GM12892 (cell line): Measurements from ENCODE around the gene NOC2L. TPM values are rescaled to one million over a fixed set of nuclear protein-coding genes. Genes with fewer than 3 reads are reported as not detected.

ENCODE experiments used
- DNase-seq: peaks from one replicate; pipeline ENCODE4 v3.0.0; 2011; ENCODE audit not compliant: insufficient read length
- FAIRE-seq: peaks from 2 replicates; lab custom pipeline; 2011; peaks lifted over from hg19 to GRCh38; lab: Jason Lieb, UNC
- POLR2A ChIP-seq: IDR thresholded peaks from 2 replicates; pipeline ENCODE4 v1.6.1; 2011; ENCODE audit warnings: low read depth, low read length, control low read depth
- POLR2AphosphoS5 ChIP-seq: IDR thresholded peaks from 2 replicates; pipeline ENCODE4 v1.6.1; 2011; ENCODE audit warnings: low read depth, low read length, control low read depth
- TAF1 ChIP-seq: IDR thresholded peaks from 2 replicates; pipeline ENCODE4 v1.6.1; 2011; ENCODE audit warnings: low read depth, mild to moderate bottlenecking, control low read depth, low read length, borderline replicate concordance
- polyA plus RNA-seq: library from polyadenylated mRNA; unstranded; fragments of >200 nt; gene quantifications from one replicate; pipeline ENCODE4 v1.2.1, GENCODE V29; 2012; ENCODE audit warnings: missing spikeins, inconsistent platforms; ENCODE audit not compliant: missing spikeins

Gene NOC2L
- 37.8 TPM for polyA plus RNA-seq

DNA sequence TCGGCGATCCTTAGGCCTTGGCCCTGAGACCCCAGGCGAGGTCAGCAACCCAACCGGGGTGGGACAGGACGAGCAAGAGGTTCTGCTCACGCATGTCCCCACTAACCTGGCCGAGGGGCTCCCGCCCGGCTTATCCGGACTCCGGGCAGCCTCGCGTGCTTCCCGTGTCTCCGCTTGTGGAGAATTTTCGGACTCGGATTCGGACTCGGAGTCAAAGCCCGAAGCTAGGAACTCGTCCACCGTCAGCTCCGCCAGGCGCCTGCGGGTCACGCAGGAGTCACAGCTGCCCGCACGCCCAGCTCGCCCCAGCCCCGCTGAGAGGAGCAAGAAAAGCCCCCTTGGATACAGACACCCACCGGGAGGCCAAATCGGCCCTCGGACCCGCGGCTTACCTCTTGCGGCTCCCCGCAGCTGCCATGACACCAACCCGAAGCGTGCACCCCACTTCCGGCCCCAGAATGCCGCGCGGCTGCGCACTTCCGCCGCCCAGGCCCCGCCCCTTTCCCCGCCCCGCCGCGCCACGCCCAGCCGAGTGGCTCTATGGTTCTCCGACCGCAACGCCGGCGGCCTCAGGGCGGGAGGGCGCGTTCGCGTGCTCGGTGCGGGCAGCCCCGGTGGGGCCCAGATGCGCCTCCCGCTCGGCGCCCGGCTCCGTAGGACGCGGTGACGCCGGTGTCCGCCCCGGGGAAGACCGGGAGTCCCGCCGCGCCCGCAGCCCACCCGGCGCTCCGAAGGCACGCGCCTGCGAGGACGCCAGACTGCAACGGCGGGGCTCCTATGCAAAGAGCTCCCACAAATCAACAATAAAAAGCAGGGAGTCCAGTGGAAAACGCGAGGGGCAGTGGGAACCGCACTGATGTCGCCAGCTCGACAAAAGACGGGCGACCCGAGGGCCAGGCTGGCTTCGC lies at the start of gene NOC2L:
Gene NOC2L, minus strand, starts transcription at position 434 of the 908 bp plus-strand sequence. Its CDS starts 16 bp downstream, at position 418.
- TF ChIP-seq TAF1 (peak; percentile 84), POLR2AphosphoS5 (peak; percentile 72), POLR2A (peak; percentile 74)
- FAIRE-seq = peak; percentile 100
- peak; percentile 94 for DNase-seq

DNA sequence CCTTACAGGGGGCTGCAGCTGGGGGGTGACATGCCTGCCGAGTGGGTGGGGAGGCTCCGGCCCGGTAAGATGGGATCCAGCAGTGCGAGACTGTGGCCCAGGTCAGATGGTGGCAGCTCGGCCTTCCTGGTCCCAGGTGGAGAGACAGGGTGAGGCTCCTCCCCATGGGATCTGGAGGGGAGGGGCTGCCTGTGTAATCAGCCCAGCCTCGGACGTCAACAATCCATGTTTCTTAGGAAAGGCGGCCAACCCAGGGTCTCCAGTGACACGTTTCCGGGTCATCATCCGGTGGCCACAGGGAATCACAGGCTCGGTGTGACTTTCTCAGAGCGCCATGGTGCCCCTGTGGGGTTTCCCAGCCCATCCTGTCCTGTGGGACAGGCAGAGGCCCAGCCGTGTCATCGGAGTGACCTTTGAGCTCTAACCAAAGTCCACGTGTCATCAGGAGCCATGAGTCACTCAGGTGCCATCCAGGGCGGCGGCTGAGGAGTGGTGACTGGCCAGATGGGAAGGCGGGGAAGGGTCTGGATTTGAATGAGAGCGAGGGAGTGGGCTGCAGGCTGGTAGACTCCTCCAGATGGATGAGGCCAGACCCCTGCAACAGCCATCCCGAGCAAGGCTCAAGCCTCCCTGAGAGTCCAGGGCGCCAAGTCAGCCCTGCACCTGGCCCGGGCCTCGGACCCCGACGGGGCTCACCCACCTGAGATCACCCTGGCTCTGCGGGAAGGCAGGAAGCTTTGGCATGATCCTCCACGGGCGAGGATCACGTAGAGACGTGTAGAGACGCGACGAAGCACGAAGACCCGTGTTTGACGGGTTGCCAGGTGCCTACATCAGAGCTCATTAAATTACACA lies 47.5 kb upstream of the NOC2L start:
- FAIRE-seq (no peak), DNase-seq (no peak)

GRCh38 chr1:1005774-1006304 lies 46.8 kb upstream of the NOC2L start:
- no peak for DNase-seq
- TF ChIP-seq TAF1 (no peak), POLR2AphosphoS5 (no peak), POLR2A (no peak)
- no peak for FAIRE-seq

More for the DNA sequence above, 47.5 kb upstream of the NOC2L start:
- TF ChIP-seq POLR2AphosphoS5 = no peak
- no peak for TF ChIP-seq TAF1

GRCh38 chr1:1004780-1005697 lies 46.0 kb upstream of the NOC2L start:
- TF ChIP-seq TAF1 (no peak), POLR2AphosphoS5 (no peak), POLR2A (no peak)
- no peak for DNase-seq
- FAIRE-seq = peak; percentile 17

DNA sequence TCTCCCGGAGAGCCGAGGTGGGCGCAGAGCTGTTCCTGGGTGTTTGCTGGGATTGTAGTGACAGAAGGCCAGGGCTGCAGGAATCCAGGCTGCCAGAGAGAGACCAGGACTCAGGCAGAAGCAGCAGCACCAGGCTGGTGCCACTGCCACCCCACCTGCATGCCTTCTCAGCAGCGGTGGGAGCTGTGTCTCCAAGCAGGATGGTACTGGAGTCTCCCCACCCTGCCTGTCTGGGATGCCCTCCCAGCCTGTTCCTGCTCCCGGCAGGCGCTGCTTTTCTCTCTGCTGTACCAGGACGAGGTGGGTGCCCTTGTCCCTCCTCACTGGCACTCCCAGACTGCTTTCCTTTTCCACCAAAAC lies 45.3 kb upstream of the NOC2L start:
- no peak for TF ChIP-seq TAF1
- TF ChIP-seq POLR2AphosphoS5 = no peak
- no peak for TF ChIP-seq POLR2A
- DNase-seq = no peak
- FAIRE-seq = no peak

DNA sequence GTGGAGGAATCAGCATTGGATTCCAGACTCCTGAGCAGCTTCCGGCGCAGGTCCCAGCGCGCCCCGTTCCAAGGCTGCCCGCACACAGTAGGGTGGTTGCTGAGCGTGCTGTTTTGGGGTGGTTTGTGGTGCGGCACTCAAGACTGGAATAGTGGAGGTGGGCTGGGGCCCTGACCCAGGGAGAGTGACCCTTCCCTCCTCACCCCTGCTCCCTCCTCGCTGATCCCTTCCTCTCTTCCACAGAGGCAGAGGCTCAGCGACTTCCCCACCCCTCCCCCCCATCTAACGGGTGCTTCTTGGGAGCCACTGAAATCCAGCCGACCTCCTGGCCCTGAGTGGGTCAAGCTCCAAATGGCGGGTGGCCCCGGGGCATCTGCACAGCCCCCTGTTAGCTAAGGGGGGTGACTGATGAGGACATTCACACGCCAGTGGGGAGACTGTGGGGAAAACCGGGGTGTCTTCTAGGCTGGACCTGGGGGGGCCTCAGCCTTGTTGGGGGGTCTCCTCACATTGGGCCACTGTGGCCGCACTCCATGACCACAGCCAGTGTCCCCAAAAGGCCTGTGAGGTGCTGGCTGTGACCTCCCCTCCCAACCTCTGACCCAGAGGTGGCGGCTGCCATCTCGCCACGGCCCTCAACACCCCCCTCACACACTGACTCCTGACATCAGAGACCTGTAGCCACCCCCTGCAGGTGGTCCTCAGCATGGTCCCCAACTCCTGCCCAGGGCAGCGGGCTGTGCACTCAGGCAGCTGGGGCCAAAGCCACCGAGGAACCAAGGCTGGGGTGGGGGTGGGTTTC lies 44.8 kb upstream of the NOC2L start:
- TF ChIP-seq POLR2A = no peak
- TF ChIP-seq TAF1 = no peak
- no peak for TF ChIP-seq POLR2AphosphoS5
- FAIRE-seq (no peak), DNase-seq (no peak)

DNA sequence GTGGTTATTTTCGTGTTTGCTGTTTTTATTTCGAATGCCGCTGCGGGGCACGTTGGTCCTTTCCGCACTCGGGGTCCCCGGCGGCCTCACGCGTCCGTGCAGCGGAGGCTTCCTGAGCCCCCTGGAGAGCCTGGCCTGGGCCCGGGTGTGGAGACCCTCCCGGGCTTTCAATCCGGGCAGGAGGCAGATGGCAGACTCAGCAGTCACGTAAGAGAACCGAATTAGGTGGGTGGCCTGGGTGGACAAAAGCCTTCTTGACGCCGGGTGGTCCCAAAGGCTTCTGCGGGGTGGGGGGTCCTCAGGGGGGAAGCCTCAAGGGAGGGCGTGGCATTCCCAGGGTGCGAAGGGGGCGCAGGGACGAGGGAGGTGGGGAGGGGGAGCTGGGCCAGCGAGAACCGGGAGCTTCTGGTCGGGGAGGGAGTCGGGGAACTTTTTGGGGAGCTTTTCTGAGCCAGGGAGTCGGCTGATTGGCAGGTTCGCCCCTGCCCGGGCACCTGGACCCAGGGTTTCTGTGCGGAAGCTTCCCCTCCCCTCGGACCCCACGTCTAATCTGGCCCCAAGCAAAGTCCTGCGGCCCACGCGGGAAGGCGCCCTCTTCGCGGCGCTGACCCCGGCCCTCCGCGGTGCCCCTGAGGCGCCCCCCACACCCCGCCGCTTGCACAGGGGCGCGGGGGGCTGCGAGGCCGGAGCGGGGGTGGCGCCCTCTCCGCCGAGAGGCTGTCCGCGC lies 42.2 kb upstream of the NOC2L start:
- no peak for TF ChIP-seq POLR2A
- FAIRE-seq (no peak), DNase-seq (no peak)

- TF ChIP-seq POLR2A (no peak), POLR2AphosphoS5 (no peak), TAF1 (no peak)
- DNase-seq = peak; percentile 77
- peak; percentile 67 for FAIRE-seq
Observed at GRCh38 chr1:1000357-1001056, 41.5 kb upstream of the NOC2L start.
